ENCODE results near the gene CBARP. TPM values are rescaled to one million over a fixed set of nuclear protein-coding genes. Genes with fewer than 3 reads are reported as not detected.

CBARP gene
- total RNA-seq, 4 donors from 2014 or later, result 0.57 to 1.1 TPM; not detected in 2

DNA sequence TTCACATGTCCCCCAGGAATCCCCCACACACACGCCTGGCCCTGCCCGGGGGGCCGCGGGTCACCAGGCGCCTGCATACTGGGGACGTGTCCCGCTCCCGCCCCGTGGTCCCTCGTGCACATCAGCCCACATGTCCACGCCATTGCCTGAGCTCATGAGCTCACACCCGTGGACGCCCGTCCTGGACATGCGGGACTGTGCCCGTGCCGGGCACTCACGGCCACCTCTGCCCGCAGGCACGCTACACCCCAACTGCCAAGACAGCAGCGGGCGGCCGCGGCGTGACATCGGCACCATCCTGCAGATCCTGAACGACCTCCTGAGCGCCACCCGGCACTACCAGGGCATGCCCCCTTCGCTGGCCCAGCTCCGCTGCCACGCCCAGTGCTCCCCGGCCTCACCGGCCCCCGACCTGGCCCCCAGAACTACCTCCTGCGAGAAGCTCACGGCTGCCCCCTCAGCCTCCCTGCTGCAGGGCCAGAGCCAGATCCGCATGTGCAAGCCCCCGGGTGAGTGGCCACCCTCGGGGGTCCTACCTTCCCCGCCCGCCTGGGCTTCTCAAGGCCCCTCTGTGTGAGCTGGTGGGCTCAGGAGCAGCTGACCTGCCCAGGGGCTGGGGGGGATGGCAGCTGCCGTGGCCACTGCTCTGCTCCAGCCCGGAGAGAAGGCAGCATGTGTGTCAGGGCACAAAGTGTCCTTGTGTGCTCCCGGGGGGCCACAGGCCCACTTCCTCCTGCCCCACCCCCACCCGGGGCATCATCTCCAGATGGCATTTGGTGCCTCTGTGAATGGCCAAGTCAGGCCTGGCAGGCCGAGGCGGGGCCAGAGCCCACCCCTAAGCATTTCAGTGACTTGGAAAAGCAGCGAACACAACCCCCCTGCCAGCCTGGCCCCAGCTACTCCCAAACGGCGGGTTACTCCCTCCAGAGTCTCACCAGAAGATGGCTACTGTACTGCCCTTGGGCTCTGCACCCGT, 17.7 kb upstream of the CBARP start:
- TF ChIP-seq, protein P1, sequence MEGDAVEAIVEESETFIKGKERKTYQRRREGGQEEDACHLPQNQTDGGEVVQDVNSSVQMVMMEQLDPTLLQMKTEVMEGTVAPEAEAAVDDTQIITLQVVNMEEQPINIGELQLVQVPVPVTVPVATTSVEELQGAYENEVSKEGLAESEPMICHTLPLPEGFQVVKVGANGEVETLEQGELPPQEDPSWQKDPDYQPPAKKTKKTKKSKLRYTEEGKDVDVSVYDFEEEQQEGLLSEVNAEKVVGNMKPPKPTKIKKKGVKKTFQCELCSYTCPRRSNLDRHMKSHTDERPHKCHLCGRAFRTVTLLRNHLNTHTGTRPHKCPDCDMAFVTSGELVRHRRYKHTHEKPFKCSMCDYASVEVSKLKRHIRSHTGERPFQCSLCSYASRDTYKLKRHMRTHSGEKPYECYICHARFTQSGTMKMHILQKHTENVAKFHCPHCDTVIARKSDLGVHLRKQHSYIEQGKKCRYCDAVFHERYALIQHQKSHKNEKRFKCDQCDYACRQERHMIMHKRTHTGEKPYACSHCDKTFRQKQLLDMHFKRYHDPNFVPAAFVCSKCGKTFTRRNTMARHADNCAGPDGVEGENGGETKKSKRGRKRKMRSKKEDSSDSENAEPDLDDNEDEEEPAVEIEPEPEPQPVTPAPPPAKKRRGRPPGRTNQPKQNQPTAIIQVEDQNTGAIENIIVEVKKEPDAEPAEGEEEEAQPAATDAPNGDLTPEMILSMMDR (IDR thresholded peaks at IDR 0.05; ENCODE audit: low read depth), result no peak

DNA sequence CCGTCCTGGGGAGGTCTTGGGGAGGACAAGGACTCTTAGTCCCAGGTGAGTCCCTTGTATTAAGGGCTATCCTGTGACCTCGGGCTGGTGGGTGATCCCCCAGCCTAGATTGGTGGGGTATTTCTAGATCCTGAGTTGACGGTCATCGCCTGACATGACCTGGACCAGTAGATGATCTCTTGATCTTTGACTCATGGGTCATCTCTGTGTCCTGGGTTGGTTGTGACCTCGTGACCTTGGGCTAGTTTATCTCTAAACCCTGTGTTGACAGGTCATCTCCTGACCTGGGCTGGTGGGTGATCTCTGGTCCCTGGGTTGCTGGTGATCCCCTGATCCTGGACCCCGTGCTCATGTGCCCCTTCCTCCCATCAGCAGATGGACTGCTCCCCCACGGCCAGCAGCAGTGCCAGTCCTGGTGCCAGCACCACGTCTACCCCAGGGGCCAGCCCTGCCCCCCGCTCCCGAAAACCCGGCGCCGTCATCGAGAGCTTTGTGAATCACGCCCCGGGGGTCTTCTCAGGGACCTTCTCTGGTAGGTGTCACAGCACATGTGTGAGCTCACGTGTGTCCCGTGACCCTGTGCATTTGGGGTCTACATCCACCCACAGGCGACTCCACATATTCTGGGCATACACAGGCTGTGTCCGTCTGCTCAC, 16.9 kb upstream of the CBARP start:
- TF ChIP-seq, protein P1 (IDR thresholded peaks at IDR 0.05; ENCODE audit: low read depth), result no peak

DNA sequence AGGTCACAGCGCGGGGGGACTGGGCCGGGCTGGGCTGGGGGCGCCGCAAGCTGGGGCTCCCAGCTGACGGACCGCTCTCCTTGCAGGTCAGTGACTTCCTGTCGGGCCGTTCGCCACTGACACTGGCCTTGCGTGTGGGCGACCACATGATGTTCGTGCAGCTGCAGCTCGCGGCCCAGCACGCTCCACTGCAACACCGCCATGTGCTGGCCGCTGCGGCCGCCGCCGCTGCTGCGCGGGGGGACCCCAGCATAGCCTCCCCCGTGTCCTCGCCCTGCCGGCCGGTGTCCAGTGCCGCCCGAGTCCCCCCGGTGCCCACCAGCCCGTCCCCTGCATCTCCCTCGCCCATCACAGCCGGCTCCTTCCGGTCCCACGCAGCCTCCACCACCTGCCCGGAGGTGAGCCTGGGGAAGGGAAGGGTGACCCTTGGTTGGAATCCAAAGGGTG, 16.3 kb upstream of the CBARP start:
- TF ChIP-seq, protein P1 (IDR thresholded peaks at IDR 0.05; ENCODE audit: low read depth), result no peak

DNA sequence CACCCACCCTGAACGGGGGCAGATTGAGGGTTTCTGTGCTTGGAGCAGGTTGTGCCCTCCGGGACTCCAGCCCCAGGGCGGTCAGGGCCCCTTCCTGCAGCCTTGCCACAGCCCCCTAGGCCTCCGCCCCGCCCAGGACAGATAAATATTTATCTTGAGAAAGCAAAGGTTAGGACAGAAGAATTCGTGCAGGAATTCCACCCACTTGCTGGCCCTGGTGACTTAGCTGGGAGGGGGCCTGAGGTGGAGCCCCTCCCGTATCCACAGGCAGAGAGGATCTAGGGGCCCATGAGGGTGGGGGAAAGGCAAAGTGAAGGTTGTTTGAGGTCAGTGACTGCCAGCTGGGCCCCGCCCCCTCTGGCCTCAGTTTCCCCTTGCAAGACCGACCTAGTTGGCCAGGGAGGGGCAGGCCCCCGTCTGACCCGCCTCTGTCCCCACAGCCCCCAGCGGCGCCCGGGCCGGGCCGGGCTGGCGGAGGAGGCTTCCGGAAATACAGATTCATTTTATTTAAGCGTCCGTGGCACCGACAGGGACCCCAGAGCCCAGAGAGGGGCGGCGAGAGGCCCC, 15.8 kb upstream of the CBARP start:
- TF ChIP-seq, protein P1 (IDR thresholded peaks at IDR 0.05; ENCODE audit: low read depth), result no peak

DNA sequence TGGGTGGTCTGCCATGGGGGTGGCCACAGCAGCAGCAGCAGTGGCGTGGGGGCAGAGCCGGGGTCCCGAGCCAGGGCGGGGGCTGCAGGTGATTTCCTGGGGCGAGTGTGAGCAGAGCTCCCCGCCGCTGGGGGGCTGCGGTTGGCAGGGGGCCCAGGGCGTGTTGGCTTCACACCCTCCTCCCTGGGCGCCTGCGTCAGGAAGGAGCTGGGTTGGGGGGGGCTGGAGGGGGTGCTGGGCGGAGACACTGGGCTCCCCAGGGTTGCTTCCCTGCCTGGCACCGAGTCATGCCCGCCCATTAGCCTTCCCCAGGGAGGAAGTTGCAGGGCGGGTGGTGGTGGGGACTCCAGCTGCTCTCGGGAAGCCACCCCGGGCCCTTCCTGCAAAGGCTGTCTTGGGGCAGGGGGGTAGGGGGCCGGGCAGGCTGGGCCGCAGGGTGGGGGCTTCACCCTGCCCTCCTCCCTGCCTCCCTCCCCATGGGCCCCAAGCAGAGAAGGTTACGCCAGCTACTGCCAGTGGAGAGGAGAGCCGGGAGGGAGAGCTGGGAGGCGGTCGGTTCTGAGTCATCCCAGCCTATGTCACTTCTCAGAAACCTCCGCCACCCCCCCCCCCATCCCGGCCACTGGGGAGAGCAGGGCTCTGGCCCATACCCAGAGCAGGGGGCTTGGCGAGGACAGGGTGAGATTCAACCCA, 15.2 kb upstream of the CBARP start:
- TF ChIP-seq, protein P1 (IDR thresholded peaks at IDR 0.05; ENCODE audit: low read depth), result no peak

DNA sequence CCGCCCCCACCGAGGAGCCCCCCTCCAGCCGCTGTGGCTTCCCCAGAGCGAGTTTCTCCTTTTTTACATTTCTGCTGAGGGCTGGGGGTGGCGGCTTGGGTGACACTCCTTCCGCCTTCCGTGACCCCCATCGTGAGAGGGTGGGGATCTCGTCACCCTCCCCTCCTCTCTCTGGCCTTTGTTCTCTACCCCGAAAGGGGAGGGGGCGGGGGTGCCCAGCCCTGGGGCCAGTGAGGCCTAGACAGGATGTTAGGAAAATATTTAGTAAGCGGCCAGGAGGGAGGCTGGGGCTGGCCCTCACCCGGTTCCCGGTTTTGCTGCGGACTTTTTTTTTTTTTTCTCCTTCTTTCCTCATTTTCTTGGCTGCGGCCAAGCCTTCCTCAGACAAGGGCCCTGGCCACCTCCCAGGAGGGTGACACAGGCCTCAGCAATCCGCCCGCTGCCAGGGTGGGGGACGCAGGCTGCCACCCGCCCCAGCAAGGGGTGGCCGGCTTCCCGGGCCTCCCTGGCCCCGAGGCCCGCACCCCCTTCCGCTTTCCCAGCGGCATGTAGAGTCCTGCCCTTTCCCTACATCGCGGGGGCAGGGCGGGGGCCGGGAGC, 14.5 kb upstream of the CBARP start:
- TF ChIP-seq, protein P1 (IDR thresholded peaks at IDR 0.05; ENCODE audit: low read depth), result no peak

Measured in subcutaneous adipose tissue (tissue), 4 donors.